GM15510 (cell line): ENCODE measurements around the gene SLC17A9.
A peak's percentile ranks its signal among the peaks of the same experiment; 100 is the strongest.

Experiments
- POLR2A ChIP-seq: IDR thresholded peaks from 3 replicates; pipeline ENCODE4 v1.6.1; 2011; ENCODE audit warnings: borderline replicate concordance; ENCODE audit not compliant: insufficient read length; ENCODE audit errors: extremely low read depth

The SLC17A9 gene

DNA sequence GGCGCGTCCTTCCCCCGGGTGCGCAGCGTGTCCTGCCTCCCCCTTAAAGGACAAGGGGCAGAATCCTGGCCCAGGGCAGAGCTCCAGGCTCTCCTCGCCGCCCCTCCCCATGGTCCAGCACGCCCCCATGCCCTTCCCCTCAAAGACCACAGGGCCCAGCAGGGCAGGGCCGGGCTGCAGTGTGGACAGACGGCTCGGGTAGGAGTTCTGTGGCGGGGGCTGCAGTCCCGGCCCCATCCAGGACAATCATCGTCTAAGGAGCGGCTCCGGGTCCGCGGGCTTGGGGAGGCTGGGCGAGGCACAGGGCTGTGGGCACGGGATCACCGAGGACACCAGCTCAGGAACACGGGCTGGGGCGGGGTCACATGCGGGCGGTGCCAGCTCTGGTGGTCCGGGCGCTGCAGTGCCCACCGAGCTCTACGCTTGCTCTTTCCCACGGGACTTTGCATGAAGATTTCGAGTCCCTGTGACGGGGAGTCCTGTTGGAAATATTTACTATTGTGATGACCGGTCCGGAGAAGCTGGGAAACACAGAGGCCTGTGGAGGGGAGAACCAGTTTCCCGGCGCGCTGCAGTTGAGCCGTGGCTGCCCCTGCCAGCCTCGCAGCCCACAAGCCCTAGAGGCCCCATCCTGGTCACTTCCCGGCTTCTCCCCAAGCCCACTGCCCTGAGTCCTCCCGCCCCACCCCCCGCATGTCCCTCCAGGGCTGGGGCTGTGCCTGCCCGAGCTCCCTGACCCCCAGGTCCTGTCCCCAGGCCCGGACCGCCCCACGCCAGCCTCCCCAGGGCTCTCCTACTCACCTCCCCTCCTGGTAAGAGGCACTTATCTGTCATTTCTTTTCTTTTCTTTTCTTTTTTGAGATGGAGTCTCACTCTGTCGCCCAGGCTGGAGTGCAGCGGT, 20.6 kb downstream of the SLC17A9 start:
- TF ChIP-seq POLR2A, result no peak

DNA sequence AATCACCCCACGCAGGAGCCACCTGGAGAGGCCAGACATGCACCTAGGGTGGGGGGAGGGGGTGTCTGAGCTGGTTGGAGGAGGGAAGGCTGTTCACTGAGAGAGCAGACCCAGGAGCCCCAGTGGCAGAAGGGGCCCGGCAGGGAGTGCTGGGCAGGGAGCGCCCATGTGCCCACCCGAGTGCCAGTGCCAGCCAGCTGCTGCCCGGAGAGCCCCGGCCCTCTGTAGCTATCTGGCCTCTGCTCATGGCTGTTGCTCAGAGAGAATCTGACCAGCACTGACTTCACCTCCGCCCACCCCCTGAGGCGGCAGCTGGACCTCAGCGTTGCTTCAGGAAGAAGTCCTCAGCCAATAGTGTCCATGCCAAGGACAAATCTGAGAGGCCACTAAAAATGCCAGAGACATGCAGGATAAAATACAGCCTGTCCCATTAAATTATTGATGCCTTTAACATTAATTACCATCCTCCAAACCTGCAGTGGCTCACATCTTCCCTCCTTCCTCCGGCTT, 22.8 kb downstream of the SLC17A9 start:
- TF ChIP-seq POLR2A, result no peak

DNA sequence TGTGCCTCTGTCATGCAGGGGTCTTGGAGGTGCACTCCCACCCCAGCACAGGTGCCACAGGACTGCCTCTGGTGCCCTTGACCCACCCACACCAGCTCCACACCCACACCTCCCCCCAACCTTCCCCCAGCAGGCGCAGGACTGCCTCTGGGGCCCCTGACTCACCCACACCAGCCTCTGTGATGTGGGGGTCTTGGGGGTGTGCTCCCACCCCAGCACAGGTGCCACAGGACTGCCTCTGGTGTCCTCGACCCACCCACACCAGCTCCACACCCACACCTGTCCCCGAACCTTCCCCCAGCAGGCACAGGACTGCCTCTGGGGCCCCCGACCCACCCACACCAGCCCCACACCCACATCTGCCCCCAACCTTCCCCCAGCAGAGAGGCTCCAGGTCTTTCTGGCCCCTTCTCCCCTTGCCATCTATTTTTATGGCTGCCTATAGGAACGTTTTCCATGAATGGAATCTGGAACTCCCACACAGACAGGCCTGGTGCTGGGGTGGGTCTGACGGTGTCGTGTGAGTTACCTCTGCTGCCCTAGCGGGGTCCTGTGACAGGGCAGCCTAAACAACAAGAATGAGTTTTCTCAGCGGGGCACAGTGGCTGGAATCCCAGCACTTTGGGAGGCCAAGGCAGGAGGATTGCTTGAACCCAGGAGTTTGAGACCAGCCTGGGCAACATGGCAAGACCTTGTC, 23.5 kb downstream of the SLC17A9 start:
- no peak for TF ChIP-seq POLR2A

DNA sequence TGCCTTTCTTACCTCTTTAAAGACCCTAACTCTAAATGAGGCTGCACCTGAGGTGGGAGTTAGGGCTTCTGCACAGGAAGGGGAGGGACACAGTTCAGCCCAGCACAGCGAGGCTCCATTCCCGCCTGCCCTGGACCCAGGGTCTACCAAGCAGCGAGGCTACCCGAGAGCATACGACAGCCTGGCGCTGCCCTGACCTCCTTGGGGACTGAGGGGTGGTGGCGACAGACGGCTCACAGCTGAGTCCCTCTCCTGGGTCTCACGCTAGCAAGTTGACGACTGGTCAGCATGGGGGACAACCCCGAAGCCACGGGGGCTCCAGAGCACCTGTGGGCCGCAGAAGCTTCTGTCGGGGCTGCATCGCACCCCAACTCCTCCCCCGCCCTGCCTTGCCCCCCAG, 24.4 kb downstream of the SLC17A9 start:
- TF ChIP-seq POLR2A, result no peak

DNA sequence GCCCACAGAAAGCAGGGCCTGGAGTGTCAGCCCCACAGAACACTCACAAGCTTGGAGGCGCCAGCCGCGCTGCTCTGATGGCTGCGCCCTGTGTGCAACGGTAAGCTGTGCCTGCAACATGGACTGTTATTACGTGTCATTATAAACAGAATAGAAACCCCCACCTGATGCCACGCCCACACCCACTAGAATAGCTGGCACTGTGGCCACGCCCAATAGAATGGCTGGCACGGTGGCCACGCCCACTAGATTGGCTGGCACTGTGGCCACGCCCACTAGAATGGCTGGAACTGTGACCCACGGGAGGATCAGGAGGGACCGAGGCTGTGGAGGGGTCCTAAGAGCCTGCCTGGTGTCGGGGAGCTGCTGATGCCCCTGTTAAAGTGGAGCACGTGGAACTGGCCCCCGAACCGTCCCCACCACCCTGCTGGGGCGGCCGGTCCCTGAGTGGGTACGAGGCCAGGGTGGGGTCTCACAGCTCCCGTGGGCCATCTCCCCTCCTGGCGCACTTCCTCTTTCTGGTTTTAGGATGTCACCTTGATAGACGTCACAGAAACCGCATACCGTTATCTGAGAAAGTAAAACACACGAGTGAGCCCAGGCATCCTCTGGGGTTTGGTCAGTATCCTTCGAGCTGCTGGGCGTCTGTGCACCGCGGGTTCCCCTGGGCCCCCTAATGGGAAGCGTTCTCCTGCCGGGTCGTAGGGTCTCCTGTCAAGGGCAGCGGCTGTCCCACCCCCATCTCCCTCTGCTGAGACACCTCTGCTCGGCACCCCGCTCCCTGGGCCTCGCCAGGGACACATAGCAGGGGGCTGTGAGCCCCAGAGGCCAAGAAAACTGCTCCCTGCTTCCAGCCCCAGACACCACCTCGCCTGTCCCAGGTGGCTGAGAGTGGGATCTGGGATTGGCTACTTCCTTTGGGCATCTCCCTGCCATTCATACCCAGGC, 25.4 kb downstream of the SLC17A9 start:
- peak; percentile 53 for TF ChIP-seq POLR2A

DNA sequence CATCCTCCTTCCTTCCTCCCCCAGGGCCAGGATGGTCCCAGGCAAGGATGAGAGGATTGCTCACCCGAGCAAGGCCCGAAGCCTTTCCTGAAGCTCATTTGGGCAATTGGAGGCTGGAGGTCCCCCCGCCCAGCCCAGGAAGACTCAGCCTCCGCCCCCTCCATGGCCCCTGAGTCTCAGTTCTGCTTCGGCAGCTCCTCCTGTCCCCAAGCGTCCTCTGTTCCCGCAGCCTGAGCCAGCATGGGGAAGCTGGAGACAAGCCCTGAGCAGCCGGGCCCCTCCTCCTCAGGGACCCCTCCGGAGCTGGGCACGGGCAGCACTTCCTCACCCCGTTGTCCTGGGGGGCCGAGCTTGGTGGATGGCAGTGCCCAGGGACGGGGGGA, 26.0 kb downstream of the SLC17A9 start:
- TF ChIP-seq POLR2A, result no peak

DNA sequence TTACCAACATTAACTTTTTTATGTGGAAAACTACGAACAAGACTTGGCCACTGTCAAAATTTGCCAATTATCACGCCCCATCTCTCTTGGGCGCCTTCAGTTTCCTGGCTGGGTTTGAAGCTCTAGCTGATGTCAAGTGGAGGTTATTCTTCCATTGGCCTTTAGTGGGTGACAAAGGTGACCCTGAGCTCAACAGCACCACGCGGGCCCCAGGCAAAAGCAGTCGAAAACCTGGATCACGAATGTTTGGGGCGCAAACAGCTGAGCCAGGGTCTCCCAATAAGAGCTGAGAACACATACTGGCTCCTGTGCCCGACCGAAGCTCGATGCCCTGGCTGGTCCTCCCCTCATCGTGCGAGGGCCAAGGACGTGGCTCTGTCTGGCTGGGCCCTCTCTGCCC, 26.8 kb downstream of the SLC17A9 start:
- no peak for TF ChIP-seq POLR2A

DNA sequence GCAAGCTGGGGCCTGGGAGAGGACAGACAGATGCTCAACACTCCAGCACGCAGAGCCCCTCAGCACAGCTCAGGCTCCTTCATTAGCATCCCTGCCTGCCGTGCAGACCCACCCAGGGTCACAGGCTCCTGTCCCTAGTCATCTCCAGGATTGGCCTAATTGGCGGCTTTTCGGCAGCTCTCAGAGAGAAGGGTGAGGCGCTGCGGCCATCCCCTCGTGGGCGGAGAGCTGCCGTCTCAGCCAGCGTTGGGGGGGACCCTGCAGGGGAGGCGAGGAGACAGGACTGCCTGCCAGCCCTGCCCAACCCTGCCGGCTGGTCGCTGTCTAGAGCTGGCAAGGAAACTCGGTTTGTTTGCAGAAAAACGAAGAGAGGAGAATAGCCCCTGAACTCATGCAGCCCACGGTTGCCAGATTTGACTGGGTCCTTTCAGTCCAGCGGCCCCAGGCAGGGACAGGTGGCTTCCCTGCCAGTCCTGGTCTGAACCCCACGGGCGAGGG, 27.4 kb downstream of the SLC17A9 start:
- TF ChIP-seq POLR2A, result no peak

DNA sequence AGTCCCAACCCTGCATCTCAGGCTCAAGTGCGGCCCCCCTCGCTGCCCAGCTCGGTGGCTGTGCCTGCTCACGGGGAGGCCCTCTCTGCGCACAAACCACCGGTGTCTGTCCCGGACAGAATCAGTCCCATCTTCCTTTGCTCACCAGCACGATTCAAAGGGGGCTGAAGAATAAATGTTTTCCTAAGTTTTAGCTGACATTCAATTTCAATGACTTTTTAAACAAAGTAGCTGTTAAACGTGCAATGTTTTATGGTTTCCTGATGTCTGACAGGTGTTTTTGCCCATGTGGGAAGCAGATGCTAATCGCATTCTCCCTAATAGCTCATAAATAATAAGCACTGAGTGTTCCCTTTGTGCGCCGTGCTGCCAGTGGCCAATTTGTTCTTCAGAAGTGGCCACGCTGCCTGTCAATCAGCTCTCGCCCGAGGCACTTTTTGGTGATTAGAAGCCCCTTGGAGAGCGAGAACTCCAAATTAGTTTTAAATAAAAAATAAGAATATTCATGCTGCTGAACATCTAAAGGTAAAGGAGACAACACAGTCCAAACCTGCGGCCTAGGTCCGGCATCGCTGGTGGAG, 28.0 kb downstream of the SLC17A9 start:
- no peak for TF ChIP-seq POLR2A

DNA sequence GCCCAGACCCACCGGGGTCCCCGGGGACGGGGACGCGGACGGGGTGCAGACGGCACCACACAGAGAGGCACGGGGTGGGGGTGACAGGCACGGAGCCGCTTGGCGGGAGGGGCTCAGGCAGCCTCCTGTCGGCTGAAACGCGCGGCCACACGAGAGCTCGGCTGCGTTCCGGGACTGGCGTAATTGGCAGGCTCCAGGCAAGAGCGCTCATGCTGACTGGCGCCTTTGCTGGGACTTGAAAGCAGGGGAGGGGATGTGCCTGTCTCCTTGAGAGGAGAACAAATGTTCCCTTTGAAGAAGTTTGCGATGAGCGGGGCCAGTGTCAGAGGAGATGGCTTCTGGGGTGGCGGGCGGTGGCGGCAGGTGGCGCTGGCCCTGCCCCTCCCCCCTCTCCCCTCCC, 28.5 kb downstream of the SLC17A9 start:
- TF ChIP-seq POLR2A, result no peak

DNA sequence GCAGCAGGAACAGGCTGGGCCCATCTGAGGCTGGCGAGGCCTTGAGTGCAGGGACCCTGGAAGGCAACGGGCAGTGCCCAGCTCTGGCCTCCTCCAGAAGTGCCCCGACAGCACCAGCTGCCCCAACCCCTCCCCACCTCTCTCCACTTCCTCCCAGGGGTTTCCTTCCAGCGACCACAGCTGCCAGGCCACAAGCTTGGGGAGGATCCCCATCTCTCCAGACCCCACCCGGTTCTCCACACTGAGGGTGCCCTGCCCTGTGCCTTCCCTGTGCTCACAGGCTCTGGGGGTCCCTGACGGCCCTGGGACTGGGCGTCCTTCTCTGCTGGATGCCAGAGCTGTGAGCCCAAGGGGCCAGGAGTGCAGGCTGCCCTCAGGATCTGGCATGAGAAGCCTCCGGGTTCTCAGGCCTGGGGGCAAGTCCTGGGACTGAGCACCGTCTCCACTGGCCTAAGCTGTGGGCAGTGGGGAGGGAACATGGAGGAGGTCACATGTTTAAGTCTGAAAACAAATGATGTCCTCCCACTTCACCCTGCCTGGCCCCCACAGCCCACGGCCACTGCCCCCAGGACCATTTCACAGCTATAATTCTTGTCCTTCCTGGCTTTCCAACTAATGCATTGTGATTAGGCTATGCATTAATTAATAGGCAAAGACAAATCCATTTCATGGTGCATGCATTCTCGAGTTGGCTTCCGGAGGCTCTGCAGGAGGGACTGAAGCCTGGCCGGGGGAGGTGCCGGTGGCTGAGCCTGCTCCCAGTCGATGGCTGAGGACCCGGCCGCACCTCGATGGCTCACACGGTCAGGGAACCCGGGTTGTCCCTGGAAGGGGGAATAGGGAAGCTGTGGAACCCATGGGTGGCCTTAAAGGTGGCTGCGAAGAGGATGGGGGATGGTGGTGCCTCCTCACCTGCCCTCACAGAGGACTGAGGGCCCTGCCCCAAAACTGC, 29.9 kb downstream of the SLC17A9 start:
- TF ChIP-seq POLR2A, result no peak

DNA sequence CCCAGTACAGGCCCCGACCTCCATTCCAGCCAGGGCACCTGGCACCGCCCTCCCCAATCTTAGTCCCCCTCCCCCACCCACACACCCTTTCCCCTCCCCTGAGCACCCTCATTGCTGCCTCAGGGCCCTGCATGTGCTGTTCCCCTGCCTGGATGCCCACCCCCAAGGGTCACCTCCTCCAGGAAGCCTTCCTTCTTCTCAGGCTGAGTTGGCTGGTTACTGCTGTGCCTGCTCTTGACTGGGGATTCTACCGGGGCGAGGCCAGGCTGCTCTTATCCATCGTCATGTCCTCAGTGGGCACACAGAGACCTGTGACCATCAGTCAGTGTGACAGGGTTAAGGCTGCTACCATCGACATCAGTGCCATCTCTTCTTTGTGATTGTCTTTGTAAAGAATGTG, 30.7 kb downstream of the SLC17A9 start:
- TF ChIP-seq POLR2A, result no peak
